Central memory CD8-positive, alpha-beta T cell (primary cell): ENCODE measurements around the gene KCTD3.

Source experiments
- ATAC-seq: fragments of 150-1000 bp; cut with Tn5 transposase; replicated peaks from 2 replicates; pipeline ENCODE4 v1.10.0; 2022; ENCODE audit warnings: mild to moderate bottlenecking, moderate FRiP score, moderate number of reproducible peaks; ENCODE audit not compliant: poor library complexity, severe bottlenecking; ENCODE audit errors: extremely low read depth
- DNase-seq, 2 donors: peaks; one replicate each; pipeline ENCODE4 v3.0.0; 2021; ENCODE audit warnings: low spot score in 2 of 2
- H3K27ac Mint-ChIP-seq: one replicate; pipeline ENCODE4 v1.8.0; 2022; ENCODE audit warnings: low read depth, mild to moderate bottlenecking, moderate library complexity, mixed read lengths
- H3K27me3 Mint-ChIP-seq: one replicate; pipeline ENCODE4 v1.8.0; 2022; ENCODE audit warnings: mixed read lengths
- H3K36me3 Mint-ChIP-seq: one replicate; pipeline ENCODE4 v1.8.0; 2022; ENCODE audit warnings: mild to moderate bottlenecking, moderate library complexity, mixed read lengths; ENCODE audit not compliant: insufficient read depth
- H3K4me1 Mint-ChIP-seq: one replicate; pipeline ENCODE4 v1.8.0; 2022; ENCODE audit warnings: mixed read lengths
- H3K4me3 Mint-ChIP-seq: one replicate; pipeline ENCODE4 v1.8.0; 2022; ENCODE audit warnings: mild to moderate bottlenecking, moderate library complexity, mixed read lengths
- H3K9me3 Mint-ChIP-seq: one replicate; pipeline ENCODE4 v1.8.0; 2022; ENCODE audit warnings: mixed read lengths

Gene KCTD3

GRCh38 chr1:215631489-215631888, 64.4 kb downstream of the KCTD3 start:
- Mint-ChIP-seq H3K4me1 (no peaks in the 10 kb centered on the region), H3K27ac (no peak overlapping the region), H3K36me3 (peaks cover 2% of the 10 kb centered on the region), H3K9me3 (peaks cover 10% of the 10 kb centered on the region), H3K4me3 (no peak overlapping the region), H3K27me3 (no peaks in the 10 kb centered on the region)
- no peak for DNase-seq
- no peak for ATAC-seq

DNA sequence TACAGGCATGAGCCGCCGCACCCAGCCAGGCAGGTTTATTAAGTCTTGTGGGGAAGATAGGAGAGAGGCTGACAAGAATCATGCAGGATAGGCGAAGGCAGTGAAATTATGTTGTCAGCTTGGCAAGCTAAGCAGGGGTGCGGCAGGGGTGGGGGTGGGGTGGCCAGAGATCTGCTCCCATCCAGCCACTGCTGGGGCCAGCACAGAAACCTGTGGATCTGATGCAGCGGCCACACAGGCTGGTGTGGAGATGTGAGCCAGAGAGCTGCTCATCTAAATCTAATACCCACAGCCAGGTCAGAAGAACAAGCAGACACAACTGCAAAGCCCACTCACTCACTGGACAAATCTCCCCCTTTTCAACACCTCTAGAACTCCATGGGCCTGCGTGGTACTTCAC, 68.7 kb downstream of the KCTD3 start:
- no peak overlapping the region for H3K4me3 Mint-ChIP-seq
- no peaks in the 10 kb centered on the region for H3K9me3 Mint-ChIP-seq
- peaks cover 2% of the 10 kb centered on the region for H3K36me3 Mint-ChIP-seq
- H3K27ac Mint-ChIP-seq: no peak overlapping the region
- ATAC-seq: no peak
- H3K27me3 Mint-ChIP-seq: no peaks in the 10 kb centered on the region
- no peak for DNase-seq
- no peaks in the 10 kb centered on the region for H3K4me1 Mint-ChIP-seq

DNA sequence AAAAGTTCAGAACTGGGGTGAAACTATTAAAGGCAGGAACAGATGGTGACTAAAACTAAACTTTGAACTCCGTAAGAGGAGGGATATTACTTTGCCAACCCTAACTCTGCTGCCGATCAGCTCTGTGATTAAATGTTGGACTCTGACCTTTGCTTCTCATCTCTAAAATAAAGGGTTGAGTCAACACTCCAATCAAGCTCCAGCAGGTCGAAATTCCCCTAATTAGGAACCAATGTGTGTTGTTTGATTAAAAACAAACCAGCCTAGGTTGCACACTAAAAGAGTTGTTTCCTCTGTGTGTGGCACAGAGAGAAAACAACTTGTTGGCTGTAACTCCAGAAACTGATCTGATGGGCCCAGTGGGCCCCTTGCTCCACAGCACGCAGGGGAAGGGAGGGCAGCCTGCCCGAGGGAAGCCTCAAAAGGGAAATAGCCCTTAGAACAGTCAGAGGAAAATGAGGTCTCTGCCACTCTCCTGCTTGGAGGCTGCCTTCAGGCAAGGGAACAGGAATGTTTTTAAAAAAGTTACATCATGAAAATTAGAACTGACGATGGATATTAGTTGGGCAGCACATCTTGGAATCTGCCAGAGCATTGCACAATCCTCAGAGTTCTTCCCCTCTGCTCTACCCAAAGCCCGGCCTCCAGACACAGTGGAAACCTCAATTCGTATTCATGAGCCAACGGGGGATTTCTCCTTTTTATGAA, 69.3 kb downstream of the KCTD3 start:
- ATAC-seq: no peak
- no peaks in the 10 kb centered on the region for H3K4me1 Mint-ChIP-seq
- H3K4me3 Mint-ChIP-seq: no peak overlapping the region
- H3K36me3 Mint-ChIP-seq: peaks cover 2% of the 10 kb centered on the region
- DNase-seq: no peak
- no peak overlapping the region for H3K27ac Mint-ChIP-seq
- no peaks in the 10 kb centered on the region for H3K27me3 Mint-ChIP-seq
- no peaks in the 10 kb centered on the region for H3K9me3 Mint-ChIP-seq

GRCh38 chr1:215637041-215637573, 70.0 kb downstream of the KCTD3 start:
- ATAC-seq (no peak), DNase-seq (no peak)
- Mint-ChIP-seq H3K9me3 (no peaks in the 10 kb centered on the region), H3K4me1 (no peaks in the 10 kb centered on the region), H3K27ac (no peak overlapping the region), H3K4me3 (no peak overlapping the region), H3K27me3 (no peaks in the 10 kb centered on the region), H3K36me3 (no peaks in the 10 kb centered on the region)

GRCh38 chr1:215640429-215641148, 73.5 kb downstream of the KCTD3 start:
- no peak overlapping the region for H3K4me3 Mint-ChIP-seq
- H3K27me3 Mint-ChIP-seq: no peaks in the 10 kb centered on the region
- H3K27ac Mint-ChIP-seq: no peak overlapping the region
- DNase-seq (no peak), ATAC-seq (no peak)
- no peaks in the 10 kb centered on the region for H3K4me1 Mint-ChIP-seq
- H3K36me3 Mint-ChIP-seq: no peaks in the 10 kb centered on the region
- peaks cover 11% of the 10 kb centered on the region for H3K9me3 Mint-ChIP-seq

DNA sequence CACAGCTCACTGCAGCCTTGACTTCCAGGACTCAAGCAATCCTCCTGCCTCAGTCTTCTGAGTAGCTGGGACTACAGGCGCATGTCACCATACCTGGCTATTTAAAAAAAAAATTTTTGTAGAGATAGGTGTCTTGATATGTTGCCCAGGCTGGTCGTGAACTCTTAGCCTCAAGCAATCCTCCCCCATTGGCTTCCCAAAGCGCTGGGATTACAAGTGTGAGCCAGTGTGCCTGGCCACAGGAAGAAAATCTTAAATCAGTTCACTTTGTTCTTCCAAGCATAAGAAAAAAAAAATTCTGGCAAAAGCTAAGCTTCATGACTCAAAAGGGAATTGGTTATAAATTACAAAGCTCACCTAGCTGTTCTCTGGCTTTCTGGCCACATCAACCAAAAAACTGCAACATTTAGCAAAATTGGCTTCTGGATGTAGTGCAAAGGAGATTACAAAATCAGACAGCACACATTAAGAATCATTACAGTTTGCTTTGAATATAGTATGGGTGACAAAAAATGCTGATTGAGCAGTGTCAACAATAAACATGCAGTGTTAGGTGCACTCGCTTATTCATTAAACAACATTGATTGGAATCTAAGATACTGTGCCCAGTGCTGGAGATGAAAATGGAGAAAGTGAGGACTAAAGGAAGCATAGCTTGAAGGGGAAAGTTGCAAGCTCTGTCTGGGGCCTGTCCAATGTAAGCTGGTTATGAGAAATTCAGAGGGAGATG, 76.7 kb downstream of the KCTD3 start:
- DNase-seq: no peak
- Mint-ChIP-seq H3K27ac (no peak overlapping the region), H3K27me3 (no peaks in the 10 kb centered on the region), H3K9me3 (peaks cover 11% of the 10 kb centered on the region), H3K4me3 (no peak overlapping the region), H3K36me3 (no peaks in the 10 kb centered on the region), H3K4me1 (no peaks in the 10 kb centered on the region)
- ATAC-seq: no peak

DNA sequence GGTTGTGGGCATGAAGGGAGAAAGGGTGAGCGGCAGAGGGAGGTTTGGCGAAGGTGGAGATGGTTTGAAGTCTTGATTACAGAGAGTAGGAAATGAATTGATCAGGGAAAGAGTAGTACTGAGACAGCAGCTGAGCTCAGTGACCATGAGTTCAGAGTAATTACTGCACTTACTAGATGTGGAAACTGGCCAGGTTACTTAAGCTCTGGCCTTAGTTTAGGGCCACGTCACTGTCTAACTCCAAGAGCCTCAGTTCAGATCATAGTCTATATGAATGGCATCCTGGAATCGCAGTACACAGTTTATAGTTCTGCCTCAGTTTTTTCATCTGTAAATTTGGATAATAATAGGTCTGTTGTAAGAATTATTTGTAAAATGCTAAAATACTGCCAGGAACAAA, 78.1 kb downstream of the KCTD3 start:
- peaks cover 13% of the 10 kb centered on the region for H3K9me3 Mint-ChIP-seq
- no peaks in the 10 kb centered on the region for H3K36me3 Mint-ChIP-seq
- H3K27me3 Mint-ChIP-seq: no peaks in the 10 kb centered on the region
- no peak for ATAC-seq
- no peaks in the 10 kb centered on the region for H3K4me1 Mint-ChIP-seq
- H3K27ac Mint-ChIP-seq: no peak overlapping the region
- H3K4me3 Mint-ChIP-seq: no peak overlapping the region
- DNase-seq: no peak

DNA sequence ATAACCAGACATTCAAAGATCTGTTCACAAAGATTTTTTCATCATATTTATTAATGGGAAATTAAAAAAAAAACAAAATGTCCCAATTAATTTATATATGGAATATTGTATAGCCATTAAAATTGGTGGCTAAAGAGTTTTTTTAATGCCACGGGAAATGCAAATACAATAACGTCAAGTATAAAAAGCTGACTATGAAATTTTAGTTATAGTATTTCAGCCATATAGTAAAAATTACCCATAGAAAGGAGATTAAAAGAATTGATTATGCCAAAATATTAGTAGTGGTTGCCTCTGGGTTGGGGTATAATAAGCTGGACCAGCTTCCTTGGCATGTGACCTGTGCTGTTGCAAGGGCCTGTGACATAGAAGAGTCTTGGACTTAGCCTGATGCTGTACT, 78.8 kb downstream of the KCTD3 start:
- H3K4me1 Mint-ChIP-seq: no peaks in the 10 kb centered on the region
- H3K9me3 Mint-ChIP-seq: peaks cover 18% of the 10 kb centered on the region
- ATAC-seq (no peak), DNase-seq (no peak)
- H3K36me3 Mint-ChIP-seq: no peaks in the 10 kb centered on the region
- no peak overlapping the region for H3K4me3 Mint-ChIP-seq
- no peak overlapping the region for H3K27ac Mint-ChIP-seq
- H3K27me3 Mint-ChIP-seq: no peaks in the 10 kb centered on the region

GRCh38 chr1:215647738-215648137, 80.6 kb downstream of the KCTD3 start:
- no peaks in the 10 kb centered on the region for H3K27me3 Mint-ChIP-seq
- H3K4me1 Mint-ChIP-seq: no peaks in the 10 kb centered on the region
- no peaks in the 10 kb centered on the region for H3K36me3 Mint-ChIP-seq
- DNase-seq: no peak
- no peak overlapping the region for H3K27ac Mint-ChIP-seq
- H3K4me3 Mint-ChIP-seq: no peak overlapping the region
- ATAC-seq: no peak
- H3K9me3 Mint-ChIP-seq: peaks cover 18% of the 10 kb centered on the region

DNA sequence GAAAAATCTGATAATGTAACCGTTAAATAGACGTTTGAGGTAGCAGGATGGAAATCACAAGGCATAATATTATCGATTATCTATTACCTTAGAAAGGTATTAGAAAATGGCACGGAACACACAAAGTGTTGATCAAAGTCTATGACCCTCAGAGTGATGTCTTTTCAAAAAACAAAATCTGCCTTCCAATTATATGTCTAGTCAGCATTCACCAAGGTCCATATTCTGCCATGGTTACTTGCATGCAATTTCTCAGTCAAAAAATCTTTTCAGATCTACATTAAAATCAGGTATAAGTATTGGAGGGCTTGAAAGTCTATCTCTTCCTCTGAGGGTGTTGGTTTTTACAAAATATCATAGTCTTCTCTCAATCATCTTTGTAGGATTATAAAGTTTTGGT, 81.9 kb downstream of the KCTD3 start:
- ATAC-seq (no peak), DNase-seq (no peak)
- H3K9me3 Mint-ChIP-seq: peaks cover 15% of the 10 kb centered on the region
- no peak overlapping the region for H3K4me3 Mint-ChIP-seq
- no peaks in the 10 kb centered on the region for H3K36me3 Mint-ChIP-seq
- no peaks in the 10 kb centered on the region for H3K27me3 Mint-ChIP-seq
- no peaks in the 10 kb centered on the region for H3K4me1 Mint-ChIP-seq
- H3K27ac Mint-ChIP-seq: no peak overlapping the region

DNA sequence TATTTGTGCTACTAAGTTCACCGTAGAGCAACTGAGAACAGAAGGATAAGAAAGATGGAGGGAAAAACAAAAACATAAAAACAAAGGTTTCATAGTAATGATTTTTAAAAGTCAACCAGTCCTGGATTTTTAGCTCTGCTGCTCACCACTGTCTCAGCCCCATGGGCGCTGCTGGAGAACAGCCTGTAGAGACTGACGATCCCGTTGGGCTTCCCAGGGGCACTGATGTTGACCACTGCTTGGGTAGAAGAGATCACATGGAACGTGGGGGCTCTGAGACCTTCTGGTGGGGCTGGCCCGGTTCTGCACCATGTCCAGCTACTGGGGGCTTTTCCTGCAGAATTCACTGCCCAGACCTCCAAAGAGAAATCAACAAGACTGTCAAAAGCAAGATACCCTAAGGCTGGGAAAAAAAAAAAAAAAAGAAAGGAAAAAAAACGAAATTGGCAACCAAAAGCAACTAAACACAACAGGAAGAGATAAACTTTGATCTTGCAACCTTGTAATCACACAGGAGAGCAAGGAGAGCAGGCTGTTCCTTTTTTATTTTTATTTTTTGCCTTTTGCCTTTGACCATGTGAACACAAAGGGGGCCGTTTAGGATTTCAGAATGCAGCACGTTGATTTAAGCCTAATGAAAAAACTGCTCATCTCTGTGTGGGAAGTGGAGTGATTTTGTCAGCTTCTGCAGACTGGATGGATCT, 83.5 kb downstream of the KCTD3 start:
- Mint-ChIP-seq H3K4me1 (no peaks in the 10 kb centered on the region), H3K27me3 (no peaks in the 10 kb centered on the region), H3K9me3 (peaks cover 6% of the 10 kb centered on the region), H3K4me3 (no peak overlapping the region), H3K36me3 (no peaks in the 10 kb centered on the region), H3K27ac (no peak overlapping the region)
- DNase-seq (no peak), ATAC-seq (no peak)

GRCh38 chr1:215651867-215652266, 84.8 kb downstream of the KCTD3 start:
- Mint-ChIP-seq H3K4me1 (no peaks in the 10 kb centered on the region), H3K36me3 (no peaks in the 10 kb centered on the region)
- no peak for ATAC-seq

More at GRCh38 chr1:215651867-215652266, 84.8 kb downstream of the KCTD3 start:
- H3K27me3 Mint-ChIP-seq: no peaks in the 10 kb centered on the region
- no peak overlapping the region for H3K4me3 Mint-ChIP-seq
- no peak for DNase-seq
- H3K9me3 Mint-ChIP-seq: peaks cover 6% of the 10 kb centered on the region
- no peak overlapping the region for H3K27ac Mint-ChIP-seq
